ENCODE data around the gene ARMH3.
"Not testable (repeated sequence)": the region's sequence is repeated elsewhere in the genome, so short reads cannot be mapped to it uniquely, and the experiment has no call there.

Gene ARMH3

GRCh38 chr10:102055647-102056419 lies at the start of gene ARMH3:
TSS of gene ARMH3 (minus strand) at chr10:102056173. CDS start at chr10:102040114, 16,059 bp downstream.
- DNase-seq: peak; percentile 87

GRCh38 chr10:102102421-102102820 lies 46.4 kb upstream of the ARMH3 start:
- no peak for DNase-seq

GRCh38 chr10:102101152-102101551 lies 45.2 kb upstream of the ARMH3 start:
- DNase-seq: no peak

GRCh38 chr10:102096449-102096848 lies 40.5 kb upstream of the ARMH3 start:
- DNase-seq: no peak

GRCh38 chr10:102090772-102091171 lies 34.8 kb upstream of the ARMH3 start:
- no peak for DNase-seq

- DNase-seq: no peak
These were observed 30.2 kb upstream of the ARMH3 start for GRCh38 chr10:102086196-102086595.

GRCh38 chr10:102085336-102085735 lies 29.4 kb upstream of the ARMH3 start:
- no peak for DNase-seq

GRCh38 chr10:102083541-102083940 lies 27.6 kb upstream of the ARMH3 start:
- DNase-seq: no peak

- DNase-seq: peak; percentile 39
These were observed 16.9 kb upstream of the ARMH3 start for GRCh38 chr10:102072673-102073527.

GRCh38 chr10:102069071-102069470 lies 13.1 kb upstream of the ARMH3 start:
- no peak for DNase-seq

GRCh38 chr10:102068216-102068615 lies 12.2 kb upstream of the ARMH3 start:
- no peak for DNase-seq

- no peak for DNase-seq
These were observed 11.3 kb upstream of the ARMH3 start for GRCh38 chr10:102067091-102067916.

- DNase-seq: no peak
These were observed 10.6 kb upstream of the ARMH3 start for GRCh38 chr10:102066399-102067088.

- DNase-seq: no peak
These were observed 9.8 kb upstream of the ARMH3 start for GRCh38 chr10:102065561-102066398.

GRCh38 chr10:102064868-102065560 lies 9.0 kb upstream of the ARMH3 start, which contains the start of gene HPS6:
TSS of gene HPS6 (plus strand) at chr10:102065349. CDS start at chr10:102065475, 126 bp downstream.
- DNase-seq: peak; percentile 63

GRCh38 chr10:102064503-102064867 lies 8.5 kb upstream of the ARMH3 start:
- DNase-seq: no peak

- DNase-seq: no peak
These were observed 4.0 kb upstream of the ARMH3 start for GRCh38 chr10:102059987-102060386.

- not testable (repeated sequence) for DNase-seq
These were observed 909 bp downstream of the ARMH3 start for GRCh38 chr10:102054881-102055646.

GRCh38 chr10:102046095-102046494 lies 9.9 kb downstream of the ARMH3 start:
- no peak for DNase-seq

GRCh38 chr10:102045292-102045691 lies 10.7 kb downstream of the ARMH3 start:
- no peak for DNase-seq
